HG03378 (cell line): ENCODE measurements around the gene LYL1.

Experiments used
- ATAC-seq: cut with Tn5 transposase; IDR thresholded peaks from one replicate; pipeline ENCODE4 v1.9.1; 2021; ENCODE audit warnings: mild to moderate bottlenecking, moderate library complexity; ENCODE audit not compliant: unreplicated experiment

Gene LYL1

DNA sequence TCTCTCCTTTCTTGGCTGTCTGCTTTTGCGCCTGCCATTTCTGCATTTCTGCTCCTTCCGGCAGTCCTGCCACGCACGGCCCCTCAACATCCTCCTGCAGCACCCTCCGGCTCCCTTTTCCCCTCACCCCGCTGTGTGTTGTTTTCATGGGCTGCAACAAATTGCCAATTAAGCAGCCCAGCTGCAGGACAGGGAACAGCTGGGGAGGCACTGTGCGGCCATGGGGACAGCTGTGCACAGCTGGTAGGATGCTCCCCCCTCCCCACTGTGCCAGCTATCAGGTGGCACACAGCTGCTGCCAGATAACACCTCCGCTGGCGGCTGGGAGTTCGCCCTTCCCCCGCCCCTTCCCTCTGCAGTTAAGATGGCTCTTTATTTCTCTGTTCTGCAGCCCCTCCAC lies 25.4 kb downstream of the LYL1 start:
- no peak for ATAC-seq

DNA sequence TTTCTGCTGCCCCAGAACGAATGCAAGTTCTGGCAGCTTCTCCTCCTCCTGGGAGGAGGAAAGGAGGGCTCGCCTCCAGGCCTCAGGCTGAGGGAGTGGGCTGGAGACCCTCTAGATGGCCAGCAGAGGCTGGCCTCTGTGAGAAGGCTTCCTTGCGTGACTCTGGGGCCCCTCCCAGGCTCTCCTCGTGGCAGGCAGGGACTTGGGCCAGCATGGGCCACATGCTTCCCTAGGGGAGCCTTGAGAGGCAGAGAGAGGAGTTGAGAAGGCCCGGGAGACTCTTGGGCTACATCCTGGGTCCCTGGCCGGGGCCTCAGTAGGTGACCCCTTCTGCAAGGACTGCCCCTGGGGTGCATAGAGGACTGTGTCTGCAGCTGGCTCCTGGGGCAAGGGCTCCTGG lies 25.9 kb downstream of the LYL1 start:
- ATAC-seq: no peak

- ATAC-seq: no peak
Observed at GRCh38 chr19:13076320-13076719, 26.3 kb downstream of the LYL1 start.

DNA sequence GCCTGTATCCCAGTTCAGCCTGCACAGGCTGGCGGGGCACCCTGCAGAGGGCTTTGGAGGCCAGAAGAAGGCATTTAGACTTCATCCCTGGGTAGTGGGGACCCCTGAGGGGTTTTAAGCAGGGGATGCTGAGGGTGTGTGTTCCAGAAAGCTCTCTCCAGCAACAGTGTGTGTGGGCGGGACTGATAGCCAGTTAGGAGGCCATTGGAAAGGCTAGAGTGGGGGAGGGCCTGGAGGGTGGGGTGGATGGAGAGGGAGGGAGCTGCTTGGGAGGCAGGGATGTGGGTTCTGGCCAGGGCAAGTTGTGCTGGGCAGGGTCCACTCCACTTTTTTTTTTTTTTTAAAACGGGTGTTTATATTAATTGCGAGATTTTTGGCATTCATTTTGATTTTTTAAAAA lies 28.3 kb downstream of the LYL1 start:
- ATAC-seq: no peak

- no peak for ATAC-seq
Observed at GRCh38 chr19:13073263-13073662, 29.4 kb downstream of the LYL1 start.

GRCh38 chr19:13072188-13072908 lies 30.3 kb downstream of the LYL1 start:
- ATAC-seq: no peak

DNA sequence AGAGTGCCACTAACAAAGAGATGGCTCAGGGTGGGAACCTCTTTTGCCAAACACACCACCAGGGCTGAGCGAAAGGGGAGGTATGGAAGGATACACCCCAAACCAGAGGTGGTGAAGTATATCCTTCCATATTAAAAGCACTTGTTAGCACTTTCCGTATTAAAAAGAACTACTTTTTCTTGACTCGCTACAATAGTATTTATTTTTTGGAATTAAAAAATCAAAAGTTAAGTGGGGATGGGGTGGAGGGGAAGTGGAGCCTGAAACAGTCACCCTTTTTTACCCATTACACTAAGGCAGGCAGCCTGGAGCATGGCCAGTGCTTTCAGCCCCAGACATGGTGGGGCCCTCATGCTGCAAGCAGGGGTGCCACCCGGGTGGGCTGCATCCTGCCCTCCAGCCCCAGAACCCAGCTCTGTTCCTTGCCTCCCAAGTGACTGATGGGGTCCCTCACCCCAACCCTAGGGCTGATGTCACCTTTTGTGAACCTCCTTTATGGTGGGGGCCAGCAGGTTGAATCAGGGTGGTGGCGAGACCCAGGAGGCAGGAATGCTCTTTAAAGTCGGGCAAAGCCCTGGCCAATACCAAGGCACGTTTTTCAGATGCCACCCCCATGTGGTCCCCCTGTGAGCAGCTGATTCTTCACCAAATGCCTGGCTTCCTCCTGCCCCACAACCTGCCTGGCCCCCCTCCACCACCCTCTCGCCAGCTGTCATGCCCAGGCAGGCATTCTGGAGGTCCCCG lies 31.0 kb downstream of the LYL1 start:
- no peak for ATAC-seq

GRCh38 chr19:13070425-13071140 lies 32.1 kb downstream of the LYL1 start:
- no peak for ATAC-seq

- no peak for ATAC-seq
Observed at GRCh38 chr19:13069415-13070359, 33.0 kb downstream of the LYL1 start.

DNA sequence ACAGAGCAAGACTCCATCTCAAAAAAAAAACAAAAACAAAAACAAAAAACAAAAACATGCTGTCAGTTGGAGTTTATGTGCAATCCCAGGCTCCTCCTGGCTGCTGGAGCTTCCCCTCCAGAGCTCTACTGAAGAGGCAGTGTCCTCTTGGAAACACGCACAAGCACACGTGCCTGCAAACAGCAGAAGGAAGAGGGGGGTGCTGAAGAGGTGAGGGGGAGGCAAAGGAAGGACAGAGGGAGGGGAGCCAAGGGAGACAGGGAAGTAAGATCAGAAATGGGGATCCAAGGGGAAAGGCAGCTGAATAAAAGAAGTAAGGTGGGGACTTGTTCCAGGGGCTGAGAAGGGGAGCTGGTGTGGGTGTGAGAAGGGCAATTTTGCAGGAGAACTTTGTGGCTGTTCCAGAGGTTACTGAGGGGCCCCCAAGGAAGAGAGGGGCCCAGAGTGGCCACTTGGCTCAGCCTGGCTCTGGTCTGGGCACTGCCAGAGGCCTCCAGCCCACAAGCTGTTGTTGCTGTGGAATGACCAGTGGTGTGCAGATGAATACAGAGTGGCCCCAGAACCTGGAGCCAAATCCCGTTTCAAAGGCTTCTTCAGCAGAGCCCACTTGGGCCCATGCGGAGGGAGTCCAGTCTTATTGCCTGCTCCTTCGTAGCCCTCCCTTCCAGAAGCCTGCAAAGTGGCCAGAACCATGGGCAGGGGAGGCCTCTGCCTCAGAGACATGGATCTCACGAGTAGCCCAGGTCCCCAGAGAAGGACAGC lies 34.4 kb downstream of the LYL1 start:
- no peak for ATAC-seq

GRCh38 chr19:13066933-13067807 lies 35.5 kb downstream of the LYL1 start:
- no peak for ATAC-seq

GRCh38 chr19:13066226-13066625 lies 36.4 kb downstream of the LYL1 start:
- ATAC-seq: no peak

- ATAC-seq: no peak
Observed at GRCh38 chr19:13064092-13064489, 38.6 kb downstream of the LYL1 start.

DNA sequence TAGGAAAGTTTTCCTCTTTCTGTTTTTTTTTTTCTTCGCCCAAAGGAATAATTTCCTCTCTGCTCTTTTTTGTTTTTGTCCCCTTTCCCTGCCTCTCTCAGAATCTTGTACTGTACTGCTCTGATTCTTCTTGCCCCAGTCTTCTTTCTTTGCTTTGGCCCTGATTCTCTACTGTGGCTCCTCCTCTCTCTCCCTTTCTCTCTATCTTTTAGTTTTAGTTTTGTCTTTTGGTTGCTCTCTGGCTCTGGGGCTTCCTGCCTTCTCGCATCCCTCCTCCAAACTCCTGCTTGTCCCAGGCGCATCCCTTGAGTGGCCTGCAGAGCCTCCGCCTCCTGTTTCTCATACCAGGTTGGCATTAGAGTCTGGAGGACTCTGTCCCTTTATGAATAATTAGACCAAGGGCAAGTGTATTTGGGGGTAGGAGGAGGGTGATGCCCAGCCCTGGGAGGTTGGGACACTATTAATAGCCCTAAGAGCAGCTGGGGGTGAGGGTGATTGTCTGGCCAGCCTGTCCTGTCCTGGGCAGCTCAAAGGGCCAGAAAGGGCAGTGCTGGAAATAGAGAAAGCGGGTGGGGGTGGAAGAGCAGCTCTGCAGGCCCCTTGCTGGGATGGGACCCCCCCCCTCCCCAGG lies 39.1 kb downstream of the LYL1 start:
- no peak for ATAC-seq

GRCh38 chr19:13062317-13062716 lies 40.3 kb downstream of the LYL1 start:
- no peak for ATAC-seq

DNA sequence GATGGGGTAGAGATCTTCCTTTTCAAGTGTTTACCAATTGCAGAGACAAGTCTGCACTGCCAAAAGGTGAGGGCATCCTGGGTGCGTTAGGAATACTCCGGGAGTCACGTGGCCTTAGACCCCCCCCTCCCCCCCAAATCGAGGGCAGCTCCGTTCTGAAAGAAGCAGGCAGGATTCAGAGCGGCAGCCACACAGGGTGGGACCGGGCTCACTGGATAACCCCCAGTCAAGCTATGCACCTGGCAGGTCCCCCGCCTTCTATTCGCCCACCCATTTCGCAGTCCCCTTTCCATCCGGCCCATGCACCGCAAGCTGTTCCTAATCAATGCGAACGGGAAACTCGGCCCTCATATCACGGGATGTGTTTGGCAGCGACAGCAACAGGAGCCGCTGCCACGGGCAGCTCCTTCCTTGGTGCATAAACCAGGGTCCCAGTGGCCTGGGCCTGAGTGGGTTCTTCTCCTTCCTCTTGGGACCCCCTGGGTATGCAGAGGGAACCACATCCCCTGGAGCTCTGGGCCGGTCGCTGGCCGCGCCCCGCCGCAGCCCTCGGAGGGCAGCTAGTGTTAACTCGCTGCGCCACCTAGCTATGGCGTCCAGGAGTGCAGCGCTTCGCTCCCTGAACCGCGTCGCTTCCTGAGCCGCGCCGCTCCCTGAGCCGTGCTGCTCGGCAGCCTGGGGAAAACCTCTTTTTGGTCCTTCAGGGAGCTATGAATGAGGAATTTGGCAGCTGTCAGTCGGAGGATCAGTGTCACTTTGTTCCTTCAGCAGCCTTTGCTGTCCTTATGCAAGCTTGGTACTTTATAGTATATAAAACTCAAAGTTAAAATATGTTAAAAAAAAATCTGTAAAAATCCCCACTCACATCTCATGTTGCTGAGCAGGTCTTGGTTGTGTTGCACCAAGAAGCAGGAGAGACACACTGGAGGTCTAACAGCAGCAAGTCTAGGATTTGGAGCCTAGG lies 41.4 kb downstream of the LYL1 start:
- ATAC-seq: no peak

DNA sequence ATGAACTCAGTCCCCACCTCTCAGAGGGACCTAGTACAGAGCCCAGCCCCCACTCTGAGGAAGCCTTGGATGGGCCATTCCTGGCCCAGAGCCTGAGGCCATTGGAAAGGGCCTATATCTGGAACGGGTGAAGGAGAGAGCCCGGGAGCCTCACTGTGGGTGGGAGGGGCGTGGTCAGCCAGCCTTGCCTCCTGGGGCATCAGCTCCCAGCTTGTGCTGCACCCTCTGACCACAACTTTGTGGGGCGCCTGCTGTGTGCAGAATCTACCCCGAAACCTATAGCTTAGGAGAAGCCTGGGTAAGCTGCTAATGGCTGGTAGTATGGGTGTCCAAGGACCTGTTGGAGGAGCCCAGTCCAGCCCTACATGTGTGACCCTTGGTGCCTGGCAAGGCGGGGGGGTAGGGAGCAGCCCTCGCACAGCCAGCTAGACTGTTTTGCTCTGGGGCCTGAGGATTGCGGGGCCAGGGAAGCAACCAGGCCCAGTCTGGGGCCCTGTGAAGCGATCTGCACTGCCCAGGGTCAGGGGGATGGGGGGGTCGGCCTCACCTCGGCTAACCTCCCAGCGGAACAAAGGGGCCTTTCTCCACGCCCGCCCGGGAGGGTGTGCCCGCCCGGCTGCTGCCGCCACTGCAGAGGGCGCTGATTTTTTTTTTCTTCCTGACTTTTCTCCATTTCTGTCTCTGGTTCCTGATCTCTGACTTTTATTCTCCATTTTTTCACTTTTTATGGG lies 42.3 kb downstream of the LYL1 start:
- ATAC-seq: no peak
